H9 (cell line): ENCODE results near the gene TREML4. TPM values are rescaled to one million over a fixed set of nuclear protein-coding genes. Genes with fewer than 3 reads are reported as not detected.

Experiments used
- DNase-seq: peaks from one replicate; pipeline ENCODE4 v3.0.0-alpha.2; 2017
- H2AFZ ChIP-seq: one replicate; pipeline ENCODE4 v1.6.1; 2013; ENCODE audit warnings: mild to moderate bottlenecking, low read length, control low read depth, moderate library complexity
- H2AK5ac ChIP-seq: 2 replicates; pipeline ENCODE4 v1.6.1; 2013; ENCODE audit warnings: low read length, control low read depth, mixed read lengths; ENCODE audit not compliant: insufficient read length
- H2BK120ac ChIP-seq: one replicate; pipeline ENCODE4 v1.6.1; 2013; ENCODE audit warnings: low read depth, mild to moderate bottlenecking, low read length, control low read depth, inconsistent platforms; ENCODE audit not compliant: poor library complexity, severe bottlenecking
- H2BK12ac ChIP-seq: 2 replicates; pipeline ENCODE4 v1.6.1; 2013; ENCODE audit warnings: low read length, control low read depth, mixed read lengths, low read depth; ENCODE audit not compliant: insufficient read length
- H2BK15ac ChIP-seq: 2 replicates; pipeline ENCODE4 v1.6.1; 2013; ENCODE audit warnings: low read depth, low read length, control low read depth
- H2BK20ac ChIP-seq: one replicate; pipeline ENCODE4 v1.6.1; 2013; ENCODE audit warnings: low read depth, mild to moderate bottlenecking, low read length, control low read depth, inconsistent platforms; ENCODE audit not compliant: poor library complexity, severe bottlenecking
- H2BK5ac ChIP-seq: 2 replicates; pipeline ENCODE4 v1.6.1; 2013; ENCODE audit warnings: low read length, control low read depth, mixed read lengths; ENCODE audit not compliant: insufficient read length
- H3K14ac ChIP-seq: 2 replicates; pipeline ENCODE4 v1.6.1; 2013; ENCODE audit warnings: low read length, control low read depth; ENCODE audit not compliant: insufficient read depth
- H3K18ac ChIP-seq: 2 replicates; pipeline ENCODE4 v1.6.1; 2013; ENCODE audit warnings: low read depth, mild to moderate bottlenecking, mixed read lengths, low read length, control low read depth; ENCODE audit not compliant: insufficient read length
- H3K23ac ChIP-seq: 2 replicates; pipeline ENCODE4 v1.6.1; 2013; ENCODE audit warnings: low read length, control low read depth, mixed read lengths, low read depth; ENCODE audit not compliant: insufficient read length
- H3K23me2 ChIP-seq: 2 replicates; pipeline ENCODE4 v1.6.1; 2013; ENCODE audit warnings: low read depth, mild to moderate bottlenecking, mixed read lengths, low read length, control low read depth; ENCODE audit not compliant: insufficient read length, poor library complexity, severe bottlenecking
- H3K27ac ChIP-seq: 2 replicates; pipeline ENCODE4 v1.5.1; 2013; ENCODE audit warnings: low read length, control low read depth, mixed read lengths, low read depth; ENCODE audit not compliant: insufficient read length
- H3K27me3 ChIP-seq: 2 replicates; pipeline ENCODE4 v1.6.1; 2013; ENCODE audit warnings: low read length, control low read depth, inconsistent platforms; ENCODE audit not compliant: insufficient read depth
- H3K4ac ChIP-seq: 2 replicates; pipeline ENCODE4 v1.6.1; 2013; ENCODE audit warnings: low read depth, mild to moderate bottlenecking, control low read depth, inconsistent platforms, low read length, moderate library complexity
- H3K4me1 ChIP-seq: 2 replicates; pipeline ENCODE4 v1.6.1; 2013; ENCODE audit warnings: low read length, control low read depth, inconsistent platforms; ENCODE audit not compliant: insufficient read depth
- H3K4me2 ChIP-seq: 2 replicates; pipeline ENCODE4 v1.6.1; 2013; ENCODE audit warnings: low read length, control low read depth, mixed read lengths; ENCODE audit not compliant: insufficient read length, insufficient read depth
- H3K56ac ChIP-seq: 2 replicates; pipeline ENCODE4 v1.6.1; 2013; ENCODE audit warnings: low read depth, mild to moderate bottlenecking, mixed read lengths, low read length, control low read depth; ENCODE audit not compliant: insufficient read length
- H3K79me1 ChIP-seq: 2 replicates; pipeline ENCODE4 v1.6.1; 2013; ENCODE audit warnings: low read depth, mild to moderate bottlenecking, moderate library complexity, low read length, control low read depth, inconsistent platforms; ENCODE audit not compliant: insufficient read depth, poor library complexity, severe bottlenecking
- H3K79me2 ChIP-seq: 2 replicates; pipeline ENCODE4 v1.6.1; 2013; ENCODE audit warnings: low read length, control low read depth, inconsistent platforms; ENCODE audit not compliant: insufficient read depth
- H3K9ac ChIP-seq: 2 replicates; pipeline ENCODE4 v1.6.1; 2013; ENCODE audit warnings: low read length, control low read depth, mixed read lengths; ENCODE audit not compliant: insufficient read length; ENCODE audit errors: extremely low read depth
- H3K9me3 ChIP-seq: one replicate; pipeline ENCODE4 v1.6.1; 2013; ENCODE audit warnings: low read depth, low read length, inconsistent platforms; ENCODE audit not compliant: control insufficient read depth
- H3T11ph ChIP-seq: one replicate; pipeline ENCODE4 v1.6.1; 2013; ENCODE audit warnings: mild to moderate bottlenecking, low read length, control low read depth, inconsistent platforms
- H4K20me1 ChIP-seq: one replicate; pipeline ENCODE4 v1.6.1; 2013; ENCODE audit not compliant: control insufficient read depth, insufficient read length, insufficient read depth
- H4K5ac ChIP-seq: 2 replicates; pipeline ENCODE4 v1.6.1; 2013; ENCODE audit warnings: low read depth, mild to moderate bottlenecking, mixed read lengths, low read length, control low read depth; ENCODE audit not compliant: insufficient read length
- H4K8ac ChIP-seq: replicated peaks from 2 replicates; pipeline ENCODE4 v1.6.1; 2013; ENCODE audit warnings: low read length, control low read depth, mixed read lengths, low read depth; ENCODE audit not compliant: insufficient read length
- H4K91ac ChIP-seq: 2 replicates; pipeline ENCODE4 v1.6.1; 2013; ENCODE audit warnings: low read depth, mild to moderate bottlenecking, moderate library complexity, mixed read lengths, low read length, control low read depth; ENCODE audit not compliant: insufficient read length
- H3K27ac Mint-ChIP-seq, 3 experiments: 2 replicates in 2 of 3; 3 replicates in 1 of 3; pipeline ENCODE4 v1.8.0; 2020 to 2021; ENCODE audit warnings: mixed read lengths in 3 of 3, mild to moderate bottlenecking in 1 of 3, moderate library complexity in 1 of 3
- H3K27me3 Mint-ChIP-seq: 2 replicates; pipeline ENCODE4 v1.8.0; 2021; ENCODE audit warnings: low read depth, mild to moderate bottlenecking, moderate library complexity, mixed read lengths
- H3K36me3 Mint-ChIP-seq, 3 experiments: 2 replicates in 2 of 3; 3 replicates in 1 of 3; pipeline ENCODE4 v1.8.0; 2020 to 2021; ENCODE audit warnings: low read depth in 3 of 3, mixed read lengths in 3 of 3; ENCODE audit not compliant: insufficient read depth in 1 of 3
- H3K4me1 Mint-ChIP-seq, 2 experiments: 2 replicates each; pipeline ENCODE4 v1.8.0; 2020; ENCODE audit warnings: mixed read lengths in 2 of 2
- H3K4me3 Mint-ChIP-seq, 2 experiments: 2 replicates in 1 of 2; 3 replicates in 1 of 2; pipeline ENCODE4 v1.8.0; 2020 to 2021; ENCODE audit warnings: mild to moderate bottlenecking in 2 of 2, mixed read lengths in 2 of 2, moderate library complexity in 1 of 2
- H3K9me3 Mint-ChIP-seq, 2 experiments: 2 replicates in 1 of 2; 3 replicates in 1 of 2; pipeline ENCODE4 v1.8.0; 2020; ENCODE audit warnings: mild to moderate bottlenecking in 2 of 2, mixed read lengths in 2 of 2, moderate library complexity in 1 of 2
- CTCF ChIP-seq: fragments of 200-600 bp; sonication (generic); conservative IDR thresholded peaks from 3 replicates; pipeline ENCODE4 v1.8.0; 2021; ENCODE audit warnings: antibody characterized with exemption, mild to moderate bottlenecking
- WGBS: extraction: QIAGEN DNeasy Blood & Tissue Kit; methylation state at CpG from one replicate; pipeline ENCODE4 v1.1.7; 2013; ENCODE audit warnings: missing lambda C conversion rate, low lambda C conversion rate, mixed read lengths; ENCODE audit not compliant: insufficient read length; ENCODE audit errors: extremely low coverage; 5-methylcytosine and 5-hydroxymethylcytosine counted together
- total RNA-seq: library from RNA; stranded (reverse); gene quantifications from 2 replicates; pipeline ENCODE4 v1.2.1, GENCODE V29; 2021

Gene TREML4
- total RNA-seq, 1 experiment from 2014 or later = not detected

- no peak overlapping the region for H3T11ph ChIP-seq
- no peak overlapping the region for H2AK5ac ChIP-seq
- H3K27me3 Mint-ChIP-seq = peaks cover 10% of the 10 kb centered on the region
- H4K91ac ChIP-seq = no peak overlapping the region
- H2BK12ac ChIP-seq = no peak overlapping the region
- H2BK120ac ChIP-seq = no peak overlapping the region
- no peak for DNase-seq
- no peak overlapping the region for H4K5ac ChIP-seq
- H3K27ac Mint-ChIP-seq = no peak overlapping the region; a peak in 1 of 7 replicates
- H3K27me3 ChIP-seq = no peaks in the 10 kb centered on the region
- no peak overlapping the region for H2BK20ac ChIP-seq
- H3K79me1 ChIP-seq = no peaks in the 10 kb centered on the region
- no peaks in the 10 kb centered on the region for H3K9me3 ChIP-seq
- no peak overlapping the region for H3K23ac ChIP-seq
- H2BK15ac ChIP-seq = no peak overlapping the region
- no peak overlapping the region for H2BK5ac ChIP-seq
- H3K4me2 ChIP-seq = no peak overlapping the region
- H3K4ac ChIP-seq = no peak overlapping the region
- H3K4me1 Mint-ChIP-seq = peaks cover 14 to 18% of the 10 kb centered on the region in 2 experiments
- H4K8ac ChIP-seq = no peak overlapping the region
- peaks cover 2% of the 10 kb centered on the region; the same call in 1 of the 2 replicates for H3K4me1 ChIP-seq
- WGBS = no CpG with 5 or more reads among the region's 2 CpGs
- H3K14ac ChIP-seq = no peak overlapping the region
- H3K36me3 Mint-ChIP-seq = no peaks in the 10 kb centered on the region
- no peak overlapping the region for H3K27ac ChIP-seq
- no peaks in the 10 kb centered on the region for H3K79me2 ChIP-seq
- no peaks in the 10 kb centered on the region for H4K20me1 ChIP-seq
- no peak overlapping the region for H3K18ac ChIP-seq
- H3K56ac ChIP-seq = no peak overlapping the region
- no peaks in the 10 kb centered on the region for H3K23me2 ChIP-seq
- no peak overlapping the region for H2AFZ ChIP-seq
- H3K4me3 Mint-ChIP-seq = no peak overlapping the region
- H3K9ac ChIP-seq = no peak overlapping the region
- no peaks in the 10 kb centered on the region for H3K9me3 Mint-ChIP-seq
- no peak for TF ChIP-seq CTCF
These were observed 27.8 kb upstream of the TREML4 start for GRCh38 chr6:41200296-41200900.
